Smooth muscle cell (in vitro differentiated cells): Measurements from ENCODE around the gene PPP2R2D. TPM values are rescaled to one million over a fixed set of nuclear protein-coding genes. Genes with fewer than 3 reads are reported as not detected.

Experiments
- DNase-seq: peaks from one replicate; lab custom pipeline; 2025; ENCODE audit not compliant: unreplicated experiment; lab: John Stamatoyannopoulos, UW
- H2AFZ ChIP-seq: fragments of 200-600 bp; sonication (generic); 2 replicates; pipeline ENCODE4 v1.6.0; 2016; ENCODE audit warnings: antibody characterized with exemption, low read depth, mild to moderate bottlenecking
- H3F3A ChIP-seq: fragments of 200-600 bp; sonication (generic); 2 replicates; pipeline ENCODE4 v1.6.0; 2017; ENCODE audit warnings: antibody characterized with exemption, low read depth
- H3K27ac ChIP-seq: fragments of 200-600 bp; sonication (generic); 2 replicates; pipeline ENCODE4 v1.5.1; 2016; ENCODE audit warnings: low read depth, mild to moderate bottlenecking
- H3K27me3 ChIP-seq: fragments of 200-600 bp; sonication (generic); 2 replicates; pipeline ENCODE4 v1.6.1; 2016; ENCODE audit warnings: low read depth, mild to moderate bottlenecking
- H3K36me3 ChIP-seq: fragments of 200-600 bp; sonication (generic); 2 replicates; pipeline ENCODE4 v1.5.1; 2016; ENCODE audit warnings: low read depth
- H3K4me1 ChIP-seq: fragments of 200-600 bp; sonication (generic); 2 replicates; pipeline ENCODE4 v1.5.1; 2016; ENCODE audit warnings: low read depth
- H3K4me2 ChIP-seq: fragments of 200-600 bp; sonication (generic); 2 replicates; pipeline ENCODE4 v1.6.0; 2016; ENCODE audit warnings: mild to moderate bottlenecking
- H3K4me3 ChIP-seq: fragments of 200-600 bp; sonication (generic); 2 replicates; pipeline ENCODE4 v1.5.1; 2016; ENCODE audit warnings: mild to moderate bottlenecking
- H3K79me2 ChIP-seq: fragments of 200-600 bp; sonication (generic); 2 replicates; pipeline ENCODE4 v1.6.0; 2016; ENCODE audit warnings: low read depth, mild to moderate bottlenecking
- H3K9ac ChIP-seq: fragments of 200-600 bp; sonication (generic); 2 replicates; pipeline ENCODE4 v1.6.0; 2016; ENCODE audit warnings: low read depth
- H3K9me3 ChIP-seq: fragments of 200-600 bp; sonication (generic); replicated peaks from 2 replicates; pipeline ENCODE4 v1.5.1; 2016; ENCODE audit warnings: low read depth
- H4K20me1 ChIP-seq: fragments of 200-600 bp; sonication (generic); 2 replicates; pipeline ENCODE4 v1.6.0; 2016; ENCODE audit warnings: low read depth
- CTCF ChIP-seq: fragments of 200-600 bp; sonication (generic); IDR thresholded peaks from 2 replicates; pipeline ENCODE4 v1.5.1; 2017; ENCODE audit warnings: borderline replicate concordance, mild to moderate bottlenecking, antibody characterized with exemption; ENCODE audit not compliant: insufficient read depth, poor library complexity, severe bottlenecking
- WGBS: methylation state at CpG from one replicate; pipeline ENCODE4 v1.1.7; 2016; ENCODE audit warnings: low lambda C conversion rate; 5-methylcytosine and 5-hydroxymethylcytosine counted together
- polyA plus RNA-seq: library from polyadenylated mRNA; unstranded; fragments of >200 nt; fragmentation: Nextera tagmentation; extraction: Ambion mirVana; gene quantifications from 2 replicates; pipeline ENCODE4 v1.2.1, GENCODE V29; 2016
- total RNA-seq: library from RNA; depleted of rRNA; stranded (reverse); fragments of >200 nt; gene quantifications from 2 replicates; pipeline ENCODE4 v1.2.3, GENCODE V29; 2014

The PPP2R2D gene
- total and polyA plus RNA-seq, 2 experiments from 2014 or later, result 22.5 to 27.1 TPM

GRCh38 chr10:131954356-131954965, 53.7 kb downstream of the PPP2R2D start:
- peaks cover 3% of the 10 kb centered on the region for H3K36me3 ChIP-seq
- H3K79me2 ChIP-seq, result peaks cover 5% of the 10 kb centered on the region
- no peak overlapping the region for H3K4me3 ChIP-seq
- WGBS, result 97% methylated on average over 21 of the region's 21 CpGs
- H3K4me1 ChIP-seq, result no peaks in the 10 kb centered on the region
- H3F3A ChIP-seq, result no peaks in the 10 kb centered on the region
- no peaks in the 10 kb centered on the region for H3K9me3 ChIP-seq
- no peak overlapping the region for H3K27ac ChIP-seq
- DNase-seq, result no peak
- no peak overlapping the region for H3K9ac ChIP-seq
- H3K27me3 ChIP-seq, result no peaks in the 10 kb centered on the region
- no peak for TF ChIP-seq CTCF
- H2AFZ ChIP-seq, result no peak overlapping the region
- H3K4me2 ChIP-seq, result no peak overlapping the region
- H4K20me1 ChIP-seq, result peaks cover 24% of the 10 kb centered on the region

- Histone ChIP-seq H3K79me2 (peaks cover 5% of the 10 kb centered on the region), H4K20me1 (peaks cover 19% of the 10 kb centered on the region), H3F3A (no peaks in the 10 kb centered on the region), H3K4me3 (no peak overlapping the region), H3K27me3 (no peaks in the 10 kb centered on the region), H3K9me3 (no peaks in the 10 kb centered on the region), H3K4me1 (no peaks in the 10 kb centered on the region), H2AFZ (no peak overlapping the region), H3K9ac (no peak overlapping the region), H3K27ac (no peak overlapping the region), H3K36me3 (peaks cover 3% of the 10 kb centered on the region), H3K4me2 (no peak overlapping the region)
- TF ChIP-seq CTCF, result no peak
- 99% methylated on average over 38 of the region's 38 CpGs for WGBS
- DNase-seq, result no peak
Observed at GRCh38 chr10:131955591-131956340, 55.0 kb downstream of the PPP2R2D start.

- no peaks in the 10 kb centered on the region for H3F3A ChIP-seq
- H3K9me3 ChIP-seq, result no peaks in the 10 kb centered on the region
- H3K27me3 ChIP-seq, result no peaks in the 10 kb centered on the region
- H3K9ac ChIP-seq, result no peak overlapping the region
- no peak overlapping the region for H3K4me2 ChIP-seq
- no peaks in the 10 kb centered on the region for H3K4me1 ChIP-seq
- H2AFZ ChIP-seq, result no peak overlapping the region
- WGBS, result 90% methylated on average over 19 of the region's 19 CpGs
- no peaks in the 10 kb centered on the region for H3K36me3 ChIP-seq
- no peak for DNase-seq
- no peak overlapping the region for H3K4me3 ChIP-seq
- H3K79me2 ChIP-seq, result no peaks in the 10 kb centered on the region
- H4K20me1 ChIP-seq, result peaks cover 14% of the 10 kb centered on the region
- no peak for TF ChIP-seq CTCF
- H3K27ac ChIP-seq, result no peak overlapping the region
Observed at GRCh38 chr10:131959841-131960240, 59.0 kb downstream of the PPP2R2D start.

- Histone ChIP-seq H3F3A (no peaks in the 10 kb centered on the region), H4K20me1 (peaks cover 16% of the 10 kb centered on the region), H3K79me2 (no peaks in the 10 kb centered on the region), H3K27me3 (no peaks in the 10 kb centered on the region), H3K9ac (no peak overlapping the region), H3K36me3 (no peaks in the 10 kb centered on the region), H3K4me2 (no peak overlapping the region), H3K27ac (no peak overlapping the region), H3K9me3 (no peaks in the 10 kb centered on the region), H3K4me3 (no peak overlapping the region), H2AFZ (no peak overlapping the region), H3K4me1 (no peaks in the 10 kb centered on the region)
- no peak for DNase-seq
- no peak for TF ChIP-seq CTCF
- 95% methylated on average over 18 of the region's 18 CpGs for WGBS
Observed at GRCh38 chr10:131960631-131961046, 59.8 kb downstream of the PPP2R2D start.
